Right lobe of liver (tissue), 6 donors: ENCODE results near the gene PRKAR1B. TPM values are rescaled to one million over a fixed set of nuclear protein-coding genes. Genes with fewer than 3 reads are reported as not detected.
A peak's percentile ranks its signal among the peaks of the same experiment; 100 is the strongest.

ENCODE experiments used
- ATAC-seq, 4 donors: fragments of 200-7000 bp; cut with Tn5 transposase; one replicate each; pipeline ENCODE4 v1.9.1; 2020; ENCODE audit warnings: mild to moderate bottlenecking in 4 of 4, moderate library complexity in 4 of 4
- DNase-seq, 3 donors: peaks; one replicate each; pipeline ENCODE4 v3.0.0-alpha.2; 2020
- H3K27ac ChIP-seq, 3 donors: fragments of 200-600 bp; one replicate each; pipeline ENCODE4 v1.8.0; 2022
- H3K27me3 ChIP-seq, 2 donors: fragments of 200-600 bp; one replicate each; pipeline ENCODE4 v1.8.0; 2022
- H3K36me3 ChIP-seq, 4 donors: fragments of 200-600 bp; sonication (generic) in 1 of 4; one replicate each; pipeline versions ENCODE4 v1.5.1 to v1.8.0; 2017 to 2022; ENCODE audit warnings: control low read depth in 1 of 4
- H3K4me1 ChIP-seq, 4 donors: fragments of 200-600 bp; sonication (generic) in 1 of 4; one replicate each; pipeline versions ENCODE4 v1.5.1 to v1.8.0; 2017 to 2022; ENCODE audit warnings: control low read depth in 1 of 4
- H3K4me3 ChIP-seq, 3 donors: fragments of 200-600 bp; one replicate each; pipeline ENCODE4 v1.8.0; 2022
- H3K9me3 ChIP-seq, 4 donors: fragments of 200-600 bp; sonication (generic) in 1 of 4; one replicate each; pipeline versions ENCODE4 v1.5.1 to v1.8.0; 2017 to 2022; ENCODE audit warnings: control low read depth in 1 of 4
- CTCF ChIP-seq, 4 donors: fragments of 200-600 bp in 3 of 4; fragments of 450-650 bp in 1 of 4; IDR thresholded peaks; one replicate each; pipeline versions ENCODE4 v1.5.1 to v1.8.0; 2016 to 2022; ENCODE audit warnings: antibody characterized with exemption in 4 of 4, mild to moderate bottlenecking in 2 of 4
- POLR2A ChIP-seq: fragments of 450-650 bp; IDR thresholded peaks from one replicate; pipeline ENCODE4 v1.6.1; 2017; ENCODE audit warnings: antibody characterized with exemption, mild to moderate bottlenecking
- WGBS: methylation state at CpG from one replicate; pipeline ENCODE4 v1.1.6; 2018; ENCODE audit warnings: low coverage, low lambda C conversion rate; ENCODE audit not compliant: insufficient coverage; ENCODE audit errors: missing lambda C conversion rate; 5-methylcytosine and 5-hydroxymethylcytosine counted together
- intact Hi-C, 2 donors: fragments of 100-400 bp; cut with DNase I; formaldehyde crosslinking; loops; one replicate each; pipeline versions ENCODE4 v1.11.2 to v1.14.1; 2022
- total RNA-seq, 6 experiments: library from RNA; depleted of rRNA in 2 of 6; stranded (reverse); fragments of >200 nt in 2 of 6; fragmentation: NEBNext Ultra II Directional in 3 of 6; extraction: Animal tissue kit (Norgen Biotek cat#: 25700) in 3 of 6; gene quantifications; one replicate each; pipeline versions ENCODE4 v1.1.0 to v1.2.4, GENCODE V29; 2016 to 2023
- donor health status: DM: no; HTN: yes; CAD: no.
- donor health status: DM: no; HTN: no; CAD: no.
- donor health status: DM: no; HTN: no; CAD: no.
- donor health status: DM: no; HTN: yes; CAD: no.
- donor health status: DM: no; HTN: yes; CAD: no.

Gene PRKAR1B
- total RNA-seq, 6 experiments from 2014 or later = 4.7 to 20.8 (median 11.3) TPM

DNA sequence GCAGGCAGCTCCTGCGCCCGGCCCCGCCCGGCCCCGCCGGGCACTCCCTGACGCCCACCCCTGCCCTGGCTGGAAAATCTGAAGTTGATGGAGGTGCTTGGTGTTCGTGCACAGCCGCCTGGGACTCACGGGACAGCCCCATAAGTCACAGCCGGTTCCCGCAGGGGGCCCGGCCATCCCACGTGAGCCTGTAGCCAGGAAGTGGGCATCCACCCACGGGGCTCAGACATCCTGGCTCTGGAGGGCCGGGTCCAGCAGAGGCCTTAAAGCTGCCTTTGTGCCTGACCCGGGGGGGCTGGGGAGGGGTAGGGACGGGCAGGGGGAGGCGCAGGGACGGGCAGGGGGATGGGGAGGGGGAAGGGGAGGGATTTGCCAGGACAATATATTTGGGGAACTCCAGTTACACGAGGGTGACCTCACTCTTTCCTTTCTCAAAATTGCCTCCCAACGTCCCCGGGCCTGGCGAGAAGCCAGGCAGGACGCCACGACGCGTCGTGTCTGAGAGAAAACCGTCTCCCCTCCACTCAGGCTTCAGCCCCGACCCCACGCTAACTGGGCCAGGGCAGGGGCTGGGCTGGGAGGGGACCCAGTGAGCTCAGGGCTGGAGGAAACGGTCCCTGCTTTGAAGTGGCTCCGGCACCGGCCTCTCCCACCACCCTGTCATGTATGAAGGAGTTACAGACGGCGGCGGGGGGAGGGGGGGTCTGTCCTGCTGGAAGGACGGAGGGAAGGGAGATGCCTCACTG is 125.3 kb downstream of the PRKAR1B start:
- TF ChIP-seq CTCF (IDR thresholded peaks at IDR 0.05) (no peak), POLR2A (no peak)
- H3K36me3 ChIP-seq = no peaks in the 10 kb centered on the region
- intact Hi-C loops = no loop called here
- ATAC-seq (peak in 3 of 4 donors; percentile 28 to 39 (median 36)), DNase-seq (peak; percentile 51 to 70 (median 60))
- WGBS = 44% methylated on average over 14 of the region's 39 CpGs
- peak overlapping the region; percentile 15 to 87 (median 37) for H3K27ac ChIP-seq
- no peaks in the 10 kb centered on the region for H3K27me3 ChIP-seq
- H3K4me1 ChIP-seq = peaks cover 0 to 4% (median 0%) of the 10 kb centered on the region in 4 donors
- H3K9me3 ChIP-seq = no peaks in the 10 kb centered on the region
- no peak overlapping the region for H3K4me3 ChIP-seq

DNA sequence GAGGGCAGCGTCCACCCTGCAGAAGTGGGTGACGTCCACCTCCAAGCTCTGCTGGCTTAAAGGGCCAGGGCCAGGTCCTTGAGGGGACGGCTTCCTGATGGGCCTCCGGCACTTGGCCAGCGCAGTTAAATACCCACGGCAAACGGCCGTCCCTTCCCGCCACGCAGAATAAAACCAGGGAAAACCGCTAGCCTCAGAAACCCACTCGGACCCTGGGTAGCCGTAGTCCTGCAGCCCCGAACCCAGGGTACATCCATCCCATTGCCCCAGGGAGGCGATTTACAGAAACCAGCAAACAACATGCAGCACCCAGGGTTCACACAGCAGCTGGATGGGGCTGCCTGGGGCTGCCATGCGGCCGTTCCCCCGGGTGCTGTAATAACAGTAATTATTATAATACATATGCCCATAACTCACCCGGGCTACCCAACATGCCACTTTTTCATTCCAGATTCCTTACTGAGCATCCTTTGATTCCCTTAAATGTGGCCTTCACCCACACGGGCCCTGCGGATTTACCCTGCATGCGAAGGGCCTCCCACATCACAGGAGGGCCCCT is 126.0 kb downstream of the PRKAR1B start:
- H3K27ac ChIP-seq = peak overlapping the region in 2 of 3 donors; percentile 13 to 39
- H3K36me3 ChIP-seq = no peaks in the 10 kb centered on the region
- H3K4me3 ChIP-seq = no peak overlapping the region
- DNase-seq (peak in 2 of 3 donors; percentile 44 to 48), ATAC-seq (no peak)
- no peaks in the 10 kb centered on the region for H3K9me3 ChIP-seq
- no peaks in the 10 kb centered on the region for H3K27me3 ChIP-seq
- intact Hi-C loops = no loop called here
- 84% methylated on average over 4 of the region's 22 CpGs for WGBS
- no peak for TF ChIP-seq POLR2A
- TF ChIP-seq CTCF (IDR thresholded peaks at IDR 0.05) = no peak
- peaks cover 0 to 4% (median 0%) of the 10 kb centered on the region in 4 donors for H3K4me1 ChIP-seq

DNA sequence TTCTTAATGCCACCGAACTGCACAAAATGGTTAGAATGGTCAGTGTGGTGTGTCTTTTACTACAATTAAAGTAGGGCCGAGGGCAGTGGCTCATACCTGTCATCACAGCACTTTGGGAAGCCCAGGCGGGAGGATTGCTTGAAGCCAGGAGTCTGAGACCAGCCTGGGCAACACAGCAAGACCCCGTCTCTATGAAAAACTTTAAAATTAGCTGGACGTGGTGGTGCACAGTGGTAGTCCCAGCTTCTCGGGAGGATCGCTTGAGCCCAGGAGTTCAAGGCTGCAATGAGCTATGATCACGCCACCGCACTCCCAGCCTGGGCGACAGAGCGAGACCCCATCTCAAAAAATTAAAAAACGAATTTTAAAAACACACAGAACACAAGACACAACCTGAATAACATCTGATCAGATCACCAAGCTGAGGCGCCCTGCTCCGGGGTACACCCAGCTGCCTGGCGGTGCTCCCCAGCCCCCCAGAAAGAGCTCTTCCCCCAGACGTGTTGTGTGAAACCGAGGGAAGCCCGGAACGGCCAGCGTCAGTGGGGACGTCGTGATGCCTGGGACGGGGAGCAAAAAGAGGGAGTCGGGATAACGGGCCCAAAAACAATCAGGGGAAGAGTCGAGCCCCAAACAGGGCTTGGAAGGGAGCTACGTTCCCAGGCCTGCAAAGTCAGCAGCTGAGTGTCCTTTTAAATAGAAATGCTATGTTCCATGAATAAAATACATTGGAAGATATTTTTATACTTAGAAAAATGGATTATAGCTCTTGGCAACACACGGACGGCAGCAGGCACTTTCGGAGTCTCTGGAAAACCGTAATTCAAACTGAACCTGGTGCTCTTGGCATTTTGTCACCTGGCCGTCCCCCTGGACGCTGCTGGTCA is 126.7 kb downstream of the PRKAR1B start:
- WGBS = 84% methylated on average over 27 of the region's 33 CpGs
- no peaks in the 10 kb centered on the region for H3K27me3 ChIP-seq
- peaks cover 0 to 4% (median 0%) of the 10 kb centered on the region in 4 donors for H3K4me1 ChIP-seq
- TF ChIP-seq POLR2A (no peak), CTCF (IDR thresholded peaks at IDR 0.05) (no peak)
- H3K9me3 ChIP-seq = no peaks in the 10 kb centered on the region
- ATAC-seq = no peak
- no peak overlapping the region for H3K4me3 ChIP-seq
- no peaks in the 10 kb centered on the region for H3K36me3 ChIP-seq
- H3K27ac ChIP-seq = no peak overlapping the region
- DNase-seq = peak in 1 of 3 donors; percentile 42
- intact Hi-C loops = no loop called here

- H3K27me3 ChIP-seq = no peaks in the 10 kb centered on the region
- intact Hi-C loops = no loop called here
- DNase-seq (peak in 1 of 3 donors; percentile 50), ATAC-seq (no peak)
- peaks cover 0 to 4% (median 0%) of the 10 kb centered on the region in 4 donors for H3K4me1 ChIP-seq
- no peak overlapping the region for H3K4me3 ChIP-seq
- TF ChIP-seq CTCF (IDR thresholded peaks at IDR 0.05) = no peak
- TF ChIP-seq POLR2A = no peak
- WGBS = 97% methylated on average over 5 of the region's 19 CpGs
- no peaks in the 10 kb centered on the region for H3K36me3 ChIP-seq
- H3K27ac ChIP-seq = no peak overlapping the region
- H3K9me3 ChIP-seq = no peaks in the 10 kb centered on the region
These were observed 128.2 kb downstream of the PRKAR1B start for GRCh38 chr7:598899-599298.
